MCF 10A (cell line): ENCODE data around the gene GSE1. TPM values are rescaled to one million over a fixed set of nuclear protein-coding genes. Genes with fewer than 3 reads are reported as not detected.

ENCODE experiments used
- BruUV-seq: library from RNA; stranded (reverse); fragments of 400-500 nt; replicated peaks from 2 replicates; lab custom pipeline; 2021; lab: Mats Ljungman, UMichigan
- CTCF ChIA-PET: fragments of 300-600 bp; sonication (Branson Sonifier 250); formaldehyde crosslinking; extraction: SDS; loops from one replicate; lab custom pipeline; 2021; ENCODE audit warnings: antibody characterized with exemption, inconsistent platforms; lab: Yijun Ruan, JAX
- POLR2A ChIA-PET: fragments of 300-600, 350-650 bp; sonication (Branson Sonifier 250); formaldehyde crosslinking; extraction: SDS; loops from one replicate; lab custom pipeline; 2020; ENCODE audit warnings: antibody characterized with exemption, inconsistent platforms; lab: Yijun Ruan, JAX
- DNase-seq: peaks from one replicate; pipeline ENCODE4 v3.0.0-alpha.2; 2018; ENCODE audit not compliant: unreplicated experiment
- H3K27ac Mint-ChIP-seq: one replicate; pipeline ENCODE4 v1.8.0; 2022; ENCODE audit warnings: mild to moderate bottlenecking, low read depth, mixed read lengths; ENCODE audit not compliant: unreplicated experiment
- H3K27me3 Mint-ChIP-seq: one replicate; pipeline ENCODE4 v1.8.0; 2022; ENCODE audit warnings: mixed read lengths; ENCODE audit not compliant: insufficient read depth, unreplicated experiment
- H3K36me3 Mint-ChIP-seq: one replicate; pipeline ENCODE4 v1.8.0; 2022; ENCODE audit warnings: mild to moderate bottlenecking, moderate library complexity, mixed read lengths; ENCODE audit not compliant: insufficient read depth, unreplicated experiment
- H3K4me1 Mint-ChIP-seq: one replicate; pipeline ENCODE4 v1.8.0; 2022; ENCODE audit warnings: mixed read lengths; ENCODE audit not compliant: insufficient read depth, unreplicated experiment
- H3K4me3 Mint-ChIP-seq: one replicate; pipeline ENCODE4 v1.8.0; 2022; ENCODE audit warnings: mild to moderate bottlenecking, moderate library complexity, mixed read lengths; ENCODE audit not compliant: unreplicated experiment
- H3K9me3 Mint-ChIP-seq: one replicate; pipeline ENCODE4 v1.8.0; 2022; ENCODE audit warnings: mixed read lengths; ENCODE audit not compliant: unreplicated experiment
- intact Hi-C: fragments of 100-400 bp; cut with micrococcal nuclease; formaldehyde crosslinking; loops from 2 replicates; pipeline ENCODE4 v1.14.1; 2022
- total RNA-seq: library from RNA; stranded (reverse); gene quantifications from 2 replicates; pipeline ENCODE4 v1.2.3, GENCODE V29; 2022
- TF ChIP-seq, protein P1 (sequence below): fragments of 200-600 bp; IDR thresholded peaks from one replicate; pipeline ENCODE4 v1.8.0; 2022; ENCODE audit warnings: antibody characterized with exemption, mild to moderate bottlenecking; ENCODE audit not compliant: unreplicated experiment

Gene GSE1
- total RNA-seq, 1 experiment from 2014 or later: 52.9 TPM

GRCh38 chr16:85600078-85600477 is 13.0 kb upstream of the GSE1 start:
- TF ChIP-seq, protein P1, sequence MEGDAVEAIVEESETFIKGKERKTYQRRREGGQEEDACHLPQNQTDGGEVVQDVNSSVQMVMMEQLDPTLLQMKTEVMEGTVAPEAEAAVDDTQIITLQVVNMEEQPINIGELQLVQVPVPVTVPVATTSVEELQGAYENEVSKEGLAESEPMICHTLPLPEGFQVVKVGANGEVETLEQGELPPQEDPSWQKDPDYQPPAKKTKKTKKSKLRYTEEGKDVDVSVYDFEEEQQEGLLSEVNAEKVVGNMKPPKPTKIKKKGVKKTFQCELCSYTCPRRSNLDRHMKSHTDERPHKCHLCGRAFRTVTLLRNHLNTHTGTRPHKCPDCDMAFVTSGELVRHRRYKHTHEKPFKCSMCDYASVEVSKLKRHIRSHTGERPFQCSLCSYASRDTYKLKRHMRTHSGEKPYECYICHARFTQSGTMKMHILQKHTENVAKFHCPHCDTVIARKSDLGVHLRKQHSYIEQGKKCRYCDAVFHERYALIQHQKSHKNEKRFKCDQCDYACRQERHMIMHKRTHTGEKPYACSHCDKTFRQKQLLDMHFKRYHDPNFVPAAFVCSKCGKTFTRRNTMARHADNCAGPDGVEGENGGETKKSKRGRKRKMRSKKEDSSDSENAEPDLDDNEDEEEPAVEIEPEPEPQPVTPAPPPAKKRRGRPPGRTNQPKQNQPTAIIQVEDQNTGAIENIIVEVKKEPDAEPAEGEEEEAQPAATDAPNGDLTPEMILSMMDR: no peak
- Mint-ChIP-seq H3K4me3 (no peak overlapping the region), H3K27ac (peak overlapping the region; percentile 63), H3K36me3 (peaks cover 19% of the 10 kb centered on the region), H3K4me1 (no peaks in the 10 kb centered on the region), H3K27me3 (no peaks in the 10 kb centered on the region), H3K9me3 (no peaks in the 10 kb centered on the region)
- DNase-seq: no peak
- POLR2A ChIA-PET: interaction anchor here (0.5 kb wide), 1 partner anchor 1065 kb away, joined by 4 read pairs; no protein-coding TSS in a partner anchor
- CTCF ChIA-PET: interaction anchor here (1.2 to 2.1 kb wide), 2 partner anchors 178 to 324 kb away, joined by 4 to 6 read pairs; no protein-coding TSS in a partner anchor
- no TSS peak for BruUV-seq
- intact Hi-C loops: no loop called here

DNA sequence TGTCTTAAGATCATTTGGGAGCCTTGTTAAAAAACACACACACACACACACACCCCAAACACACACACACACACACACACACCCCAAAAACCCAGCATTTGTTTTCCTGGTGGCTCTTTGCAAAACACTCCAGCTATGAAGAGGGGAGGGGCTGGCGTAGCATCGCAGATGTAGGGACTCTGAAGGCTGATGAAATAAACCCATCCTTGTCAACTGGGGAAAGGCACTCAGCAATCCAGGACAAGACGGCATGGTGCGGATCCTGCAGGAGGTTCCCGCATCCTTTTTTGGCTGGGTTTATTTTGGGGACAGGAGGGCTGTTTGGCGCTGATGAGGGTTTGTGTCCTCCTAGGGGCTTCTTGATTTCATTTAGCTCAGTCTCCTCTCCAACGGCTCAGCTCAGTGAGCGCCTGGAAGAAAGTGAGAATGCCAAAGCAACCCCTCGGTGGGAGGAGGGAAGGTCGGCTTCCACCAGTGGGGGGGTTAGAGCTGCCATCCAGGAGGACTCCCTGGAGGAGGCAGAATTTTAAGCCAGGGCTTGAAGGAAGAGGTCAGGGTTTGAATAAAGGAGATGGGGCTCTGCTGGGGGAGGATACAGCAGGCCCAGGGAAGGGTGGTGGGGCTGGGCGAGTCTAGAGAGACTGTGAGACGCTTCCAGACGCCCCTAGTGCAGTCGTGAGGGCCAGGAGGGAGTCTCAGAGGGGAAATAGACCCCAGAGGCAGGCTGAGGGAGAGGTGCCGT is 12.4 kb upstream of the GSE1 start:
- CTCF ChIA-PET: interaction anchor here (0.6 to 2.1 kb wide), 5 partner anchors 14 to 325 kb away, joined by 3 to 6 read pairs (median 4); no protein-coding TSS in a partner anchor
- H3K27ac Mint-ChIP-seq: peak overlapping the region; percentile 63

DNA sequence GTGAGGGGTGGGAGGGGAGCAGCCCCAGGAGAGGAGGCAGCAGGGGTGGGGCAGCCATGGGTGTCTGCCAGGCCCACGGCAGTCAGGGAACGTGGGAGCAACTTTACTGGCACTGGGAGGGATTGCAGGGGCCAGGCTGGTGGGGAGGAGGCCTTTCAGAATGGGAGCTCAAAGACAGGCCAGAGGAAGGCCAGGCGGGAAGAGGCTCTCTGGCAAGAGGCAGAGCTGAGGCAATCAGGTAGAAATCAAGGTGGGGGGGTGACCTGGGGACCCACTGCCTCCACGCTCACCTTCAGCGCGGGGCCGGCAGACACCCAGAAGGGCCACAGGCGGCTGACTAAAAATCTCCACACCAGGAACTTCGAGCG is 11.9 kb upstream of the GSE1 start:
- intact Hi-C loops: no loop called here
- Mint-ChIP-seq H3K27ac (no peak overlapping the region), H3K36me3 (peaks cover 19% of the 10 kb centered on the region), H3K9me3 (no peaks in the 10 kb centered on the region), H3K4me3 (no peak overlapping the region), H3K27me3 (no peaks in the 10 kb centered on the region), H3K4me1 (no peaks in the 10 kb centered on the region)
- CTCF ChIA-PET: interaction anchor here (0.6 to 2.1 kb wide), 4 partner anchors 14 to 201 kb away, joined by 3 to 6 read pairs (median 4); no protein-coding TSS in a partner anchor
- TF ChIP-seq, protein P1: no peak
- POLR2A ChIA-PET: interaction anchor here (0.7 kb wide), 2 partner anchors 8 to 136 kb away, joined by 3 read pairs; no protein-coding TSS in a partner anchor
- BruUV-seq: no TSS peak
- no peak for DNase-seq

More for the DNA sequence above, 12.4 kb upstream of the GSE1 start:
- H3K4me3 Mint-ChIP-seq: no peak overlapping the region
- TF ChIP-seq, protein P1: no peak
- no peak for DNase-seq
- POLR2A ChIA-PET: interaction anchor here (0.5 kb wide), 1 partner anchor 1065 kb away, joined by 4 read pairs; no protein-coding TSS in a partner anchor
- BruUV-seq: no TSS peak
- H3K4me1 Mint-ChIP-seq: no peaks in the 10 kb centered on the region
- H3K9me3 Mint-ChIP-seq: no peaks in the 10 kb centered on the region
- H3K36me3 Mint-ChIP-seq: peaks cover 19% of the 10 kb centered on the region
- intact Hi-C loops: no loop called here
- H3K27me3 Mint-ChIP-seq: no peaks in the 10 kb centered on the region

GRCh38 chr16:85601730-85602401 is 11.3 kb upstream of the GSE1 start:
- intact Hi-C loops: no loop called here
- no peaks in the 10 kb centered on the region for H3K27me3 Mint-ChIP-seq
- POLR2A ChIA-PET: interaction anchor here (0.7 kb wide), 2 partner anchors 8 to 136 kb away, joined by 3 read pairs; no protein-coding TSS in a partner anchor
- H3K36me3 Mint-ChIP-seq: peaks cover 19% of the 10 kb centered on the region
- CTCF ChIA-PET: interaction anchor here (2.1 kb wide), 1 partner anchor 180 kb away, joined by 6 read pairs; no protein-coding TSS in a partner anchor
- no peak overlapping the region for H3K27ac Mint-ChIP-seq
- no peak for DNase-seq
- TF ChIP-seq, protein P1: no peak
- no peak overlapping the region for H3K4me3 Mint-ChIP-seq
- no TSS peak for BruUV-seq
- H3K9me3 Mint-ChIP-seq: no peaks in the 10 kb centered on the region
- H3K4me1 Mint-ChIP-seq: no peaks in the 10 kb centered on the region
